K562 (cell line): ENCODE results near the gene CRABP2. TPM values are rescaled to one million over a fixed set of nuclear protein-coding genes. Genes with fewer than 3 reads are reported as not detected.
A peak's percentile ranks its signal among the peaks of the same experiment; 100 is the strongest.

ENCODE experiments used
- ATF6 ChIP-seq: sonication (generic); formaldehyde crosslinking; IDR thresholded peaks from 2 replicates; pipeline ENCODE4 v1.4.0; 2020; ENCODE audit warnings: mild to moderate bottlenecking, missing genetic modification reagents
- CAMTA2 ChIP-seq: fragments of 250-450 bp; sonication (Bioruptor Pico); conservative IDR thresholded peaks from 2 replicates; pipeline ENCODE4 v1.5.1; 2022
- CBX8 ChIP-seq: fragments of 200-600 bp; sonication (generic); IDR thresholded peaks from 2 replicates; pipeline ENCODE4 v1.6.1; 2012; ENCODE audit warnings: borderline replicate concordance, mixed run types, low read depth, mild to moderate bottlenecking, moderate library complexity, mixed read lengths, low read length, control low read depth, inconsistent platforms; ENCODE audit not compliant: poor library complexity, severe bottlenecking; ENCODE audit errors: extremely low read depth
- CSDE1 ChIP-seq, 2 experiments: fragments of 450-650 bp; IDR thresholded peaks; 2 replicates each; pipeline ENCODE4 v1.6.1; 2016; ENCODE audit warnings: mild to moderate bottlenecking in 1 of 2
- EP300 ChIP-seq: IDR thresholded peaks from 2 replicates; pipeline ENCODE4 v1.6.1; 2012; ENCODE audit warnings: low read length, improper control_type of control experiment
- FOXA1 ChIP-seq: fragments of 450-650 bp; IDR thresholded peaks from 2 replicates; pipeline ENCODE4 v1.6.1; 2016; ENCODE audit warnings: mild to moderate bottlenecking, borderline replicate concordance
- HOXB6 ChIP-seq: fragments of 250-450 bp; sonication (Bioruptor Pico); IDR thresholded peaks from 2 replicates; pipeline ENCODE4 v1.5.1; 2022; ENCODE audit warnings: mild to moderate bottlenecking, borderline replicate concordance
- KDM2B ChIP-seq: fragments of 250-450 bp; sonication (Bioruptor Pico); IDR thresholded peaks from 2 replicates; pipeline ENCODE4 v1.8.0; 2021; ENCODE audit warnings: mild to moderate bottlenecking, moderate library complexity
- MYNN ChIP-seq, 2 experiments: sonication (generic); formaldehyde crosslinking in 1 of 2; IDR thresholded peaks; 2 replicates each; pipeline versions ENCODE4 v1.5.0 to v1.6.1; 2016 to 2020; ENCODE audit warnings: antibody characterized with exemption in 1 of 2, missing genetic modification reagents in 1 of 2
- NEUROD1 ChIP-seq: fragments of 150-350 bp; IDR thresholded peaks from 2 replicates; pipeline ENCODE4 v1.6.1; 2014; ENCODE audit warnings: borderline replicate concordance, low read length, low read depth; ENCODE audit not compliant: partially characterized antibody
- NFE2 ChIP-seq: IDR thresholded peaks from 2 replicates; pipeline ENCODE4 v1.6.1; 2014; ENCODE audit warnings: antibody characterized with exemption, low read depth
- NFYB ChIP-seq: IDR thresholded peaks from 2 replicates; pipeline ENCODE4 v1.6.1; 2011; ENCODE audit warnings: mild to moderate bottlenecking, moderate library complexity; ENCODE audit not compliant: insufficient read length; ENCODE audit errors: extremely low read depth
- PHB2 ChIP-seq: fragments of 450-650 bp; IDR thresholded peaks from 2 replicates; pipeline ENCODE4 v1.6.1; 2017; ENCODE audit warnings: low read depth
- PHF8 ChIP-seq: fragments of 200-600 bp; sonication (generic); IDR thresholded peaks from 2 replicates; pipeline ENCODE4 v1.6.1; 2012; ENCODE audit warnings: mixed run types, mild to moderate bottlenecking, inconsistent platforms, low read length, moderate library complexity, borderline replicate concordance
- RBBP5 ChIP-seq: fragments of 200-600 bp; sonication (generic); IDR thresholded peaks from 2 replicates; pipeline ENCODE4 v1.6.1; 2012; ENCODE audit warnings: borderline replicate concordance, mild to moderate bottlenecking, low read length, control low read depth, inconsistent platforms; ENCODE audit not compliant: insufficient read depth, poor library complexity, severe bottlenecking
- RFX5 ChIP-seq: IDR thresholded peaks from 2 replicates; pipeline ENCODE4 v1.6.1; 2011; ENCODE audit warnings: low read depth, mild to moderate bottlenecking, improper control_type of control experiment, low read length
- RHOXF2B ChIP-seq: fragments of 250-450 bp; sonication (Bioruptor Pico); conservative IDR thresholded peaks from 2 replicates; pipeline ENCODE4 v1.5.1; 2021
- SMARCE1 ChIP-seq: fragments of 450-650 bp; IDR thresholded peaks from 2 replicates; pipeline ENCODE4 v1.7.1; 2016; ENCODE audit warnings: mild to moderate bottlenecking
- SP2 ChIP-seq: IDR thresholded peaks from 2 replicates; pipeline ENCODE4 v1.6.1; 2011; ENCODE audit warnings: mild to moderate bottlenecking, low read depth, low read length, moderate library complexity; ENCODE audit not compliant: poor library complexity, severe bottlenecking; ENCODE audit errors: extremely low read depth
- TCF3 ChIP-seq: sonication (generic); formaldehyde crosslinking; IDR thresholded peaks from 2 replicates; pipeline ENCODE4 v1.4.0; 2020; ENCODE audit warnings: mild to moderate bottlenecking, missing genetic modification reagents
- THRAP3 ChIP-seq: fragments of 450-650 bp; IDR thresholded peaks from 2 replicates; pipeline ENCODE4 v1.6.1; 2016; ENCODE audit warnings: mild to moderate bottlenecking, inconsistent platforms, borderline replicate concordance
- ZBTB7A ChIP-seq: IDR thresholded peaks from 2 replicates; pipeline ENCODE4 v1.6.1; 2011; ENCODE audit warnings: low read depth, mild to moderate bottlenecking, low read length, moderate library complexity, borderline replicate concordance; ENCODE audit not compliant: control insufficient read depth
- ZNF124 ChIP-seq: sonication (generic); formaldehyde crosslinking; IDR thresholded peaks from 2 replicates; pipeline ENCODE4 v1.8.1; 2022; ENCODE audit warnings: missing genetic modification reagents
- ZNF140 ChIP-seq: fragments of 250-450 bp; sonication (Bioruptor Pico); IDR thresholded peaks from 2 replicates; pipeline ENCODE4 v1.8.0; 2021; ENCODE audit warnings: moderate library complexity, mild to moderate bottlenecking, inconsistent platforms
- ZNF146 ChIP-seq: IDR thresholded peaks from one replicate; pipeline ENCODE4 v1.6.1; 2018; ENCODE audit warnings: missing compliant biosample characterization; ENCODE audit not compliant: unreplicated experiment
- ZNF589 ChIP-seq: fragments of 200-800 bp; sonication (Bioruptor generic); IDR thresholded peaks from 2 replicates; pipeline ENCODE4 v1.6.1; 2016; ENCODE audit warnings: low read depth, missing genetic modification characterization, missing compliant biosample characterization
- ZNF668 ChIP-seq: fragments of 250-450 bp; sonication (Bioruptor Pico); IDR thresholded peaks from 2 replicates; pipeline ENCODE4 v1.8.0; 2022; ENCODE audit warnings: mild to moderate bottlenecking, inconsistent platforms
- ZNF764 ChIP-seq: fragments of 250-450 bp; sonication (Bioruptor Pico); IDR thresholded peaks from 2 replicates; pipeline ENCODE4 v1.4.0; 2020; ENCODE audit warnings: low read depth, mild to moderate bottlenecking, moderate library complexity
- polyA plus RNA-seq, 8 experiments: library from polyadenylated mRNA; depleted of rRNA in 4 of 8; stranded (reverse) in 5 of 8; unstranded in 3 of 8; fragments of >200 nt; fragmentation: Nextera tagmentation in 2 of 8; fragmentation: Illumina TruSeq in 1 of 8; extraction: Ambion mirVana in 2 of 8; extraction: Trizol in 1 of 8; gene quantifications; 2 replicates each; pipeline versions ENCODE4 v1.2.1 to v1.2.3, GENCODE V29; 2011 to 2014; ENCODE audit warnings: inconsistent platforms in 1 of 8, missing spikeins in 1 of 8
- total RNA-seq, 7 experiments: library from RNA; depleted of rRNA in 6 of 7; stranded (reverse); fragments of >200 nt in 6 of 7; fragmentation: Illumina TruSeq in 2 of 7; extraction: Trizol in 2 of 7; gene quantifications; 2 replicates each; pipeline versions ENCODE4 v1.2.1 to v1.2.3, GENCODE V29; 2011 to 2021; ENCODE audit warnings: low replicate concordance in 1 of 7

The CRABP2 gene
- total and polyA plus RNA-seq, 9 of the 15 experiments (the other 6 are each of a cell fraction or from before 2014, with no cell fraction given): 0.30 to 2.5 (median 0.82) TPM

GRCh38 chr1:156676820-156677615 lies 28.4 kb downstream of the CRABP2 start, which contains the start of gene NES (continued):
- TF ChIP-seq THRAP3: no peak
- peak; percentile 41; the same call in 1 of the 2 replicates for TF ChIP-seq PHF8
- TF ChIP-seq ZNF146 (CRISPR knock-in tag): no peak
- no peak for TF ChIP-seq ZNF764 (CRISPR knock-in tag)
- no peak for TF ChIP-seq HOXB6
- TF ChIP-seq EP300: peak; percentile 24; the same call in 1 of the 2 replicates
- no peak for TF ChIP-seq MYNN (IDR thresholded peaks at IDR 0.05)
- TF ChIP-seq MYNN (CRISPR knock-in tag; IDR thresholded peaks at IDR 0.05): no peak
- no peak for TF ChIP-seq CBX8
- TF ChIP-seq CAMTA2 (CRISPR knock-in tag): no peak
- no peak for TF ChIP-seq ZNF668
- TF ChIP-seq ZNF589: no peak
- no peak for TF ChIP-seq NFYB
- no peak for TF ChIP-seq ATF6 (CRISPR knock-in tag)
- TF ChIP-seq PHB2: no peak
- no peak for TF ChIP-seq RFX5
- TF ChIP-seq NFE2: no peak
- no peak for TF ChIP-seq CSDE1 (IDR thresholded peaks at IDR 0.05)
- TF ChIP-seq FOXA1: no peak
- no peak for TF ChIP-seq RHOXF2B (CRISPR knock-in tag)
- TF ChIP-seq SP2: no peak
- peak; percentile 35 for TF ChIP-seq NEUROD1
- TF ChIP-seq TCF3 (CRISPR knock-in tag): no peak
- TF ChIP-seq RBBP5: no peak
- no peak for TF ChIP-seq KDM2B (CRISPR knock-in tag)
- TF ChIP-seq ZNF124 (CRISPR knock-in tag): no peak
- no peak for TF ChIP-seq ZNF140
- TF ChIP-seq ZBTB7A: peak; percentile 72; the same call in 1 of the 2 replicates
- no peak for TF ChIP-seq SMARCE1
